Trophoblast cell (in vitro differentiated cells and primary cell): ENCODE data around the gene GNG8.

Experiments used
- DNase-seq, 2 donors: peaks; one replicate each; pipeline ENCODE4 v3.0.0-alpha.2; 2016
- H2AFZ ChIP-seq: 2 replicates; pipeline ENCODE4 v1.6.1; 2013; ENCODE audit warnings: low read length, moderate library complexity, mild to moderate bottlenecking; ENCODE audit not compliant: insufficient read depth, poor library complexity
- H2AK5ac ChIP-seq: 2 replicates; pipeline ENCODE4 v1.6.1; 2013; ENCODE audit warnings: mild to moderate bottlenecking, low read length
- H2BK120ac ChIP-seq: 2 replicates; pipeline ENCODE4 v1.6.1; 2013; ENCODE audit warnings: low read length, mild to moderate bottlenecking, moderate library complexity; ENCODE audit not compliant: insufficient read depth, poor library complexity
- H2BK12ac ChIP-seq: 2 replicates; pipeline ENCODE4 v1.6.1; 2013; ENCODE audit warnings: mild to moderate bottlenecking, low read length, moderate library complexity
- H2BK5ac ChIP-seq: 2 replicates; pipeline ENCODE4 v1.6.1; 2013; ENCODE audit warnings: low read length, low read depth, moderate library complexity, mild to moderate bottlenecking; ENCODE audit not compliant: poor library complexity
- H3K14ac ChIP-seq: 2 replicates; pipeline ENCODE4 v1.6.1; 2013; ENCODE audit warnings: mild to moderate bottlenecking, low read length
- H3K18ac ChIP-seq: 2 replicates; pipeline ENCODE4 v1.6.1; 2013; ENCODE audit warnings: mild to moderate bottlenecking, low read length
- H3K23ac ChIP-seq: 2 replicates; pipeline ENCODE4 v1.6.1; 2013; ENCODE audit warnings: low read length
- H3K27ac ChIP-seq: 2 replicates; pipeline ENCODE4 v1.5.1; 2013; ENCODE audit warnings: low read depth, mild to moderate bottlenecking, inconsistent platforms, low read length, moderate library complexity
- H3K27me3 ChIP-seq: 2 replicates; pipeline ENCODE4 v1.6.1; 2013; ENCODE audit warnings: inconsistent platforms, mild to moderate bottlenecking, low read length, moderate library complexity; ENCODE audit not compliant: insufficient read depth
- H3K36me3 ChIP-seq, 2 experiments: 1 replicate in 1 of 2; 2 replicates in 1 of 2; pipeline ENCODE4 v1.6.1; 2013; ENCODE audit warnings: low read length in 2 of 2, mild to moderate bottlenecking in 2 of 2, moderate library complexity in 1 of 2; ENCODE audit not compliant: insufficient read depth in 2 of 2, control insufficient read depth in 1 of 2
- H3K4ac ChIP-seq: 2 replicates; pipeline ENCODE4 v1.6.1; 2013; ENCODE audit warnings: low read depth, mild to moderate bottlenecking, low read length, moderate library complexity
- H3K4me1 ChIP-seq, 2 experiments: 1 replicate in 1 of 2; 2 replicates in 1 of 2; pipeline ENCODE4 v1.6.1; 2013; ENCODE audit warnings: low read length in 2 of 2, mild to moderate bottlenecking in 2 of 2, moderate library complexity in 1 of 2; ENCODE audit not compliant: insufficient read depth in 2 of 2, control insufficient read depth in 1 of 2
- H3K4me2 ChIP-seq: 2 replicates; pipeline ENCODE4 v1.6.1; 2013; ENCODE audit warnings: inconsistent platforms, mild to moderate bottlenecking, low read length, moderate library complexity
- H3K4me3 ChIP-seq: 2 replicates; pipeline ENCODE4 v1.5.1; 2013; ENCODE audit warnings: mild to moderate bottlenecking, low read depth, low read length, inconsistent platforms
- H3K79me1 ChIP-seq: one replicate; pipeline ENCODE4 v1.6.1; 2013; ENCODE audit warnings: low read length
- H3K79me2 ChIP-seq: 2 replicates; pipeline ENCODE4 v1.6.1; 2013; ENCODE audit warnings: low read length, mild to moderate bottlenecking; ENCODE audit not compliant: control insufficient read depth, insufficient read depth, poor library complexity
- H3K9ac ChIP-seq: 2 replicates; pipeline ENCODE4 v1.6.1; 2013; ENCODE audit warnings: mild to moderate bottlenecking, low read length
- H3K9me3 ChIP-seq: 2 replicates; pipeline ENCODE4 v1.6.1; 2013; ENCODE audit warnings: low read depth, mild to moderate bottlenecking, control low read depth, inconsistent platforms, low read length; ENCODE audit not compliant: insufficient read depth
- H4K12ac ChIP-seq: 2 replicates; pipeline ENCODE4 v1.6.1; 2013; ENCODE audit warnings: low read depth, mild to moderate bottlenecking, low read length, moderate library complexity
- H4K8ac ChIP-seq: 2 replicates; pipeline ENCODE4 v1.6.1; 2013; ENCODE audit warnings: low read depth, mild to moderate bottlenecking, low read length, moderate library complexity
- H4K91ac ChIP-seq: one replicate; pipeline ENCODE4 v1.6.1; 2013; ENCODE audit warnings: low read depth, mild to moderate bottlenecking, low read length, moderate library complexity
- WGBS: extraction: QIAGEN DNeasy Blood & Tissue Kit; methylation state at CpG from one replicate; pipeline ENCODE4 v1.1.7; 2013; ENCODE audit warnings: missing lambda C conversion rate; ENCODE audit not compliant: insufficient read length, insufficient coverage; ENCODE audit errors: extremely low coverage; 5-methylcytosine and 5-hydroxymethylcytosine counted together

The GNG8 gene

DNA sequence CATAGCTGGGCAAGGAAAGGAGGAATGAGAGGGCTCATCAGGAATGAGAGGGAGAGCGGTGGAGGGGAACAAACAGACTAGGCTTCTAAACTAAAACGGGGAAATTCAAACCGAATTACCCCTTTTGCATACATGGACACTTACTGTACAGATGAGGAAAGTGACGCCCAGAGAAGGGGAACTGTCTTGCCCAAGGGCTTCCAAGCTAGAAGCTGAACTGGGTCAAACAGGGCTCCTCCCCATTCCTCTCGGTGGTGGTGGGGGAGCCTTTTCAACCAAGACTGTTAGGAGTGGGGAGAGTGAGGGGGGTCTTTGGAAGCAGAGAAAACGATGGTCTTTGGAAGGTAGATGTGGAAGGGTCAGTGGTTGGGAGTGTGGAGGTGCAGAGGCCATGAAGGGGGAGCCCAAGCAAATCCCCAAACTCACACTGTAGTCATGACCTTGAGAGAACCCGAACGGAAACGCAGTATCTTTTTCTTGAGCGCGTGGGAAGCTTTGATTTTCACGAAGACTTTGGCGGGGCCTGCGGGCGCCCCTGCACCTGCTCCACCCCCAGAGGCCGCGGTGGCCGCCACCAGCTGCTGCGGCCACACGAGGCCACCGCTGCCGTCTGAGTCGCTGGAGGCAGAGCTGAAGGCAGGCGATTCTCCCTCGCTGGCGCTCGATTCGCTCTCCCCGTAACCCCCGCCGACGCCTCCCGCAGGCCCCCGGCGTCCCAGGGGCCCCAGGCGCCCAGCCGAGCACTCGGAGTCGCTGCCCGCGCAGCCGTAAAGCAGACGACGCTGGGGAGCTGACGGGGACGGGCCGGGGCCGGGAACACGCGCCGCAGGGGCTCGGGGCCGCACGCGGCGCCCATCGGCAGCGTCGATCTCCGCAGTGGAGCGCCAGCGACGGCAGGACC lies 12.3 kb upstream of the GNG8 start:
- H3K4me2 ChIP-seq: no peak overlapping the region
- peaks cover 5 to 18% of the 10 kb centered on the region in 2 experiments for H3K36me3 ChIP-seq
- H3K4me1 ChIP-seq: no peaks in the 10 kb centered on the region
- no peak overlapping the region for H2BK12ac ChIP-seq
- H3K18ac ChIP-seq: no peak overlapping the region
- H3K4ac ChIP-seq: no peak overlapping the region
- no peak overlapping the region for H4K8ac ChIP-seq
- H3K9ac ChIP-seq: no peak overlapping the region
- peaks cover 24% of the 10 kb centered on the region for H3K9me3 ChIP-seq
- no peak overlapping the region for H3K23ac ChIP-seq
- H2BK5ac ChIP-seq: no peak overlapping the region
- no peak overlapping the region for H3K27ac ChIP-seq
- H3K14ac ChIP-seq: no peak overlapping the region
- peaks cover 30% of the 10 kb centered on the region for H3K27me3 ChIP-seq
- no peak overlapping the region for H2BK120ac ChIP-seq
- no peak overlapping the region for H2AFZ ChIP-seq
- no peaks in the 10 kb centered on the region for H3K79me2 ChIP-seq
- WGBS: no CpG with 5 or more reads among the region's 63 CpGs
- no peak overlapping the region for H4K91ac ChIP-seq
- H4K12ac ChIP-seq: no peak overlapping the region
- H3K79me1 ChIP-seq: no peaks in the 10 kb centered on the region
- H2AK5ac ChIP-seq: no peak overlapping the region
- no peak overlapping the region for H3K4me3 ChIP-seq
- DNase-seq: no peak

DNA sequence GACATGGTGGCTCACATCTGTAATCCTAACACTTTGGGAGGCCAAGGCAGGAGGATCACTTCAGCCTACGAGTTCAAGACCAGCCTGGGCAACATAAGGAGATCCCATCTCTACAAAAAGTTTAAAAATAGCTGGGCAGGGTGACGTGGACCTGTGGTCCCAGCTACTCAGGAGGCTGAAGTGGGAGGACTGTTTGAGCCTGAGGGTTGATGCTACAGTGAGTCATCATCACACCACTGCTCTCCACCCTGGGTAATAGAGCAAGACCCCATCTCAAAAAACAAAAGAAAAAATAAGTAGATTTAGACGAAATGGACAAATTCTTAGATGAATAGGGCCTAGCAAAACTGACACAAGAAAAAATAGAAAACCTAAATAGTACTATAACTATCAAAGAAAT lies 10.4 kb upstream of the GNG8 start:
- no peak for DNase-seq
- Histone ChIP-seq H3K36me3 (peaks cover 0 to 9% of the 10 kb centered on the region in 2 experiments), H2AK5ac (no peak overlapping the region), H3K14ac (no peak overlapping the region), H4K12ac (no peak overlapping the region), H2AFZ (no peak overlapping the region), H3K79me2 (no peaks in the 10 kb centered on the region), H3K9me3 (peaks cover 24% of the 10 kb centered on the region), H3K27ac (no peak overlapping the region), H3K27me3 (peaks cover 30% of the 10 kb centered on the region), H3K4me1 (no peaks in the 10 kb centered on the region), H3K4me2 (no peak overlapping the region), H3K79me1 (no peaks in the 10 kb centered on the region), H4K8ac (no peak overlapping the region), H3K9ac (no peak overlapping the region), H3K4me3 (no peak overlapping the region), H4K91ac (no peak overlapping the region), H3K4ac (no peak overlapping the region), H2BK120ac (no peak overlapping the region), H3K18ac (no peak overlapping the region), H2BK12ac (no peak overlapping the region), H2BK5ac (no peak overlapping the region), H3K23ac (no peak overlapping the region)
- WGBS: no CpG with 5 or more reads among the region's 3 CpGs

DNA sequence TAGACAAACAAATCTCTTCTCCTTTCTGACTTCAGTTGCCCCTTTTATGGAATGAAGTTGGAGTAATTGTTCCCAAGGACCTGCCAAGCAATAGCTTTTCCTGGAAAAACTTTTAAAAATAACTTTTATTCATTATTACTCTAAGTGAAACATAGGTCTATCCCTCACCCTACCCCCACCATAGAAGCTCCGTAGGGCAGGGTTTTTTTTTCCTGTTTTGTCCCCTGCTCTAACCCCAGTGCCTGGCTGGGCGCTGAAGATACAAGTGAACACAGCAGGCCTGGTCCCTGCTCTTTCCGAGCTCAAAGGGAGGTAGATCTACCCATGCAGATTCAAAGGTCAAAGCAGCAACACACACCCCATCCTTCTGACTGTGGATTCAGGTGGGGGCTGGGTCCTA lies 8.7 kb upstream of the GNG8 start:
- Histone ChIP-seq H4K91ac (no peak overlapping the region), H2BK5ac (no peak overlapping the region), H3K4me3 (no peak overlapping the region), H2AFZ (no peak overlapping the region), H3K14ac (no peak overlapping the region), H3K4me1 (peaks cover 6 to 9% of the 10 kb centered on the region in 2 experiments), H2BK120ac (no peak overlapping the region), H4K12ac (no peak overlapping the region), H3K23ac (no peak overlapping the region), H3K4ac (no peak overlapping the region), H2AK5ac (no peak overlapping the region), H4K8ac (no peak overlapping the region), H3K18ac (no peak overlapping the region), H3K27me3 (peaks cover 28% of the 10 kb centered on the region), H3K36me3 (peaks cover 0 to 9% of the 10 kb centered on the region in 2 experiments), H2BK12ac (no peak overlapping the region), H3K79me2 (no peaks in the 10 kb centered on the region), H3K4me2 (no peak overlapping the region), H3K9me3 (peaks cover 19% of the 10 kb centered on the region), H3K79me1 (peaks cover 4% of the 10 kb centered on the region), H3K27ac (no peak overlapping the region), H3K9ac (peak overlapping the region; percentile 48)
- WGBS: no CpG with 5 or more reads among the region's 3 CpGs
- no peak for DNase-seq

DNA sequence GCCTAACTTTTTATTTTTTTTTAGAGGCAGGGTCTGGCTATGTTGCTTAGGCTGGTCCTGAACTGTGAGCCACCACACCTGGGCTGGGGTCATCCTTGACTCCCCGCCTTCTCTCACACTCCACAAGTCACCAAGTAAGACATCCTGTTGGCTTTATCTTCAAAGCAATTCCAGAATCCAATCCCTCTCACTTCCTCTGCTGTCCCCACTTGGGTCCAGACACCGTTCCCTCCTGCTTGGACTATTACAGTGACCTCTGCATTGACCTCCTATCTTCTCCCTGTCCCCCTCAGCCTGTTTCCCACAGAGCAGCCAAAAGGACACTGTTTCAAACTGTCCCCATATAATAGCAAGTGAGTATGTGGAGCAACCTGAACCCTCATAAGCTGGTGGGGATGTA lies 4.7 kb upstream of the GNG8 start:
- no peak overlapping the region for H4K8ac ChIP-seq
- H2AFZ ChIP-seq: no peak overlapping the region
- peaks cover 3% of the 10 kb centered on the region for H3K9me3 ChIP-seq
- H3K18ac ChIP-seq: no peak overlapping the region
- H4K91ac ChIP-seq: no peak overlapping the region
- no peak overlapping the region for H2AK5ac ChIP-seq
- H3K4me1 ChIP-seq: peaks cover 8 to 19% of the 10 kb centered on the region in 2 experiments
- no peak overlapping the region for H3K27ac ChIP-seq
- WGBS: no CpG with 5 or more reads among the region's 2 CpGs
- peaks cover 9% of the 10 kb centered on the region for H3K27me3 ChIP-seq
- no peak overlapping the region for H3K14ac ChIP-seq
- peaks cover 13% of the 10 kb centered on the region for H3K79me1 ChIP-seq
- no peak overlapping the region for H3K4me2 ChIP-seq
- H3K4ac ChIP-seq: no peak overlapping the region
- H2BK120ac ChIP-seq: no peak overlapping the region
- no peak overlapping the region for H3K9ac ChIP-seq
- peaks cover 2% of the 10 kb centered on the region for H3K79me2 ChIP-seq
- H4K12ac ChIP-seq: no peak overlapping the region
- no peaks in the 10 kb centered on the region for H3K36me3 ChIP-seq
- no peak overlapping the region for H3K4me3 ChIP-seq
- DNase-seq: no peak
- no peak overlapping the region for H2BK12ac ChIP-seq
- no peak overlapping the region for H2BK5ac ChIP-seq
- H3K23ac ChIP-seq: no peak overlapping the region
